PFSK-1 (cell line): ENCODE results near the gene SLC16A2.

Source experiments
- FOXP2 ChIP-seq: optimal IDR thresholded peaks from 2 replicates; pipeline ENCODE3; 2011; ENCODE audit warnings: borderline replicate concordance, control low read depth, inconsistent platforms; ENCODE audit not compliant: insufficient read depth; ENCODE audit errors: extremely low read length, extremely low read depth
- POLR2AphosphoS5 ChIP-seq: IDR thresholded peaks from 2 replicates; pipeline ENCODE4 v1.6.1; 2012; ENCODE audit warnings: low read depth, mild to moderate bottlenecking, control low read depth, low read length, moderate library complexity
- REST ChIP-seq, 2 experiments: IDR thresholded peaks; 2 replicates each; pipeline versions ENCODE4 v1.6.1 to v1.8.0; 2011 to 2012; ENCODE audit warnings: low read depth in 2 of 2, low read length in 2 of 2, control low read depth in 1 of 2, inconsistent platforms in 1 of 2, mild to moderate bottlenecking in 1 of 2, moderate library complexity in 1 of 2; ENCODE audit not compliant: insufficient read depth in 1 of 2
- SIN3A ChIP-seq: IDR thresholded peaks from 2 replicates; pipeline ENCODE4 v1.6.1; 2012; ENCODE audit warnings: mild to moderate bottlenecking, low read length, moderate library complexity, borderline replicate concordance; ENCODE audit not compliant: insufficient read depth
- TAF1 ChIP-seq: IDR thresholded peaks from 2 replicates; pipeline ENCODE4 v1.6.1; 2012; ENCODE audit warnings: low read length, control low read depth, borderline replicate concordance; ENCODE audit not compliant: insufficient read depth

Gene SLC16A2

DNA sequence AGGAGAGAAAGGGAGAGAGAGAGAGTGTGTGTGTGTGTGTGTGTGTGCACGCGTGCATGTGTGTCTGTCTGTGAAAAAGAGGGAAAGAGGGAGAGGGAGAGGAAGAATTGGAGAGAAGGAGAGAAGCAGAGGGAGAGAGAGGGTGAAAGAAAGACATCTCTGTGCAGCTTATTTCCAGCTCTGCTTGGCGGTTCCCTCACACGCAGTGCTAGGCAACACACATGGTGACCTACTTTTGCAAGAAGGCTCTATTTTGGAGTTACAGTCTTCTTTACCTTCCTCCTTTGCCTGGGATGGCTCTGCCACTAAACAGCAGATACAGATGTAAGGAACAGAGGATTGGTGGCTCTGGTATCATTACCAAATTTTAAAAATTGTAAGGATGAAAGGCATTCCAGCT, 40.1 kb downstream of the SLC16A2 start:
- TF ChIP-seq SIN3A (no peak), FOXP2 (no peak), REST (IDR thresholded peaks at IDR 0.05; ENCODE audit: insufficient read depth in 1 of 2, low read depth in 2 of 2, low read length in 2 of 2) (no peak), POLR2AphosphoS5 (no peak), TAF1 (no peak)

- TF ChIP-seq TAF1 (no peak), REST (IDR thresholded peaks at IDR 0.05; ENCODE audit: insufficient read depth in 1 of 2, low read depth in 2 of 2, low read length in 2 of 2) (no peak), SIN3A (no peak), POLR2AphosphoS5 (no peak), FOXP2 (no peak)
These were observed 43.4 kb downstream of the SLC16A2 start for GRCh38 chrX:74464722-74465121.

- no peak for TF ChIP-seq REST (IDR thresholded peaks at IDR 0.05; ENCODE audit: insufficient read depth in 1 of 2, low read depth in 2 of 2, low read length in 2 of 2)
- no peak for TF ChIP-seq FOXP2
- TF ChIP-seq SIN3A: no peak
- TF ChIP-seq TAF1: no peak
- TF ChIP-seq POLR2AphosphoS5: no peak
These were observed 44.1 kb downstream of the SLC16A2 start for GRCh38 chrX:74465424-74465823.

GRCh38 chrX:74467656-74468055, 46.4 kb downstream of the SLC16A2 start:
- TF ChIP-seq TAF1: no peak

DNA sequence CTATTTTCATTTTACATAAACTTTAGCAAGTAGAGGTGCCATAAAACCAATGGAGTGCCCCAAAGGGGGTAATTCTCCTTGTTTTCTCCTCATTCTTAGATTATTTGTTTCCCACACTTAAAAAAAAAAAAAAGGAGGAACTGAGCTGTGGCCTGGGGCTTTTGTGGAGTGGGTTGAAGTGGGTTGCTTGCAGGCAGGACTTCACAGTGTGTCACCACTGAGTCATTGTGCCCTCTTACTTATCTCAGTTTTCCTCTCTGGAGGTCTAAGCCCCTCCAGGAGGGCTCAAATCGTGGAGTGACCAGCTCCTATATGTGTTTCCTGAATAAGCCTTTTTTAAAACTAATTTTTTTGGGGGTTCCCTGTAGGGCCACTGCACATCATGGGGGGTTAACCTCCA, 69.0 kb downstream of the SLC16A2 start:
- TF ChIP-seq FOXP2: no peak
- TF ChIP-seq TAF1: no peak
- no peak for TF ChIP-seq SIN3A
- TF ChIP-seq REST (IDR thresholded peaks at IDR 0.05; ENCODE audit: insufficient read depth in 1 of 2, low read depth in 2 of 2, low read length in 2 of 2): no peak
- no peak for TF ChIP-seq POLR2AphosphoS5
